Breast epithelium (tissue), 4 donors: ENCODE measurements around the gene PLCB2. TPM values are rescaled to one million over a fixed set of nuclear protein-coding genes. Genes with fewer than 3 reads are reported as not detected.

ENCODE experiments used
- DNase-seq, 2 donors: peaks; one replicate each; pipeline ENCODE4 v3.0.0-alpha.2; 2019; ENCODE audit warnings: low spot score in 2 of 2
- H3K27ac ChIP-seq, 2 donors: fragments of 200-600 bp; sonication (generic) in 1 of 2; one replicate each; pipeline ENCODE4 v1.5.1; 2016 to 2019; ENCODE audit warnings: mild to moderate bottlenecking in 1 of 2
- H3K27me3 ChIP-seq, 2 donors: fragments of 200-600 bp; sonication (generic) in 1 of 2; one replicate each; pipeline versions ENCODE4 v1.5.1 to v1.6.0; 2017 to 2019; ENCODE audit warnings: control low read depth in 1 of 2, mild to moderate bottlenecking in 1 of 2
- H3K36me3 ChIP-seq: fragments of 200-600 bp; one replicate; pipeline ENCODE4 v1.5.1; 2019
- H3K4me1 ChIP-seq, 2 donors: fragments of 200-600 bp; sonication (generic); one replicate each; pipeline ENCODE4 v1.5.1; 2016 to 2019; ENCODE audit warnings: control low read depth in 1 of 2
- H3K4me3 ChIP-seq, 3 donors: fragments of 200-600 bp; sonication (generic); 1 replicate in 2 of 3; 2 replicates in 1 of 3; pipeline ENCODE4 v1.5.1; 2016 to 2019; ENCODE audit warnings: mild to moderate bottlenecking in 3 of 3, moderate library complexity in 2 of 3
- H3K9me3 ChIP-seq, 2 donors: fragments of 200-600 bp; sonication (generic) in 1 of 2; one replicate each; pipeline ENCODE4 v1.5.1; 2016 to 2019; ENCODE audit warnings: control low read depth in 1 of 2
- CTCF ChIP-seq, 3 donors: fragments of 450-650 bp; IDR thresholded peaks; one replicate each; pipeline ENCODE4 v1.5.1; 2016 to 2017; ENCODE audit warnings: antibody characterized with exemption in 3 of 3, mild to moderate bottlenecking in 3 of 3, moderate library complexity in 3 of 3
- POLR2A ChIP-seq: fragments of 450-650 bp; IDR thresholded peaks from one replicate; pipeline ENCODE4 v1.6.1; 2016; ENCODE audit warnings: antibody characterized with exemption, mild to moderate bottlenecking, moderate library complexity
- POLR2AphosphoS5 ChIP-seq, 3 donors: sonication (generic); formaldehyde crosslinking; IDR thresholded peaks; one replicate each; pipeline ENCODE4 v1.6.1; 2017; ENCODE audit warnings: antibody characterized with exemption in 3 of 3
- intact Hi-C: fragments of 100-400 bp; cut with DNase I; formaldehyde crosslinking; loops from one replicate; pipeline ENCODE4 v1.15.1; 2023; ENCODE audit warnings: low total_unique reads
- total RNA-seq, 3 donors: library from RNA; depleted of rRNA; stranded (reverse); fragments of >200 nt; gene quantifications; one replicate each; pipeline ENCODE4 v1.1.0, GENCODE V29; 2016

Gene PLCB2
- total RNA-seq, 3 donors from 2014 or later = 4.3 to 17.9 (median 13.6) TPM

- intact Hi-C loops = no loop called here
- TF ChIP-seq CTCF (IDR thresholded peaks at IDR 0.05) (no peak), POLR2A (no peak), POLR2AphosphoS5 (IDR thresholded peaks at IDR 0.05) (no peak)
- DNase-seq = no peak
- Histone ChIP-seq H3K4me1 (peaks cover 4 to 5% of the 10 kb centered on the region in 2 donors), H3K27ac (no peak overlapping the region), H3K36me3 (no peaks in the 10 kb centered on the region), H3K27me3 (no peaks in the 10 kb centered on the region), H3K9me3 (no peaks in the 10 kb centered on the region), H3K4me3 (no peak overlapping the region)
Observed at GRCh38 chr15:40320409-40320808, 12.7 kb upstream of the PLCB2 start.

- H3K4me1 ChIP-seq = no peaks in the 10 kb centered on the region
- TF ChIP-seq CTCF (IDR thresholded peaks at IDR 0.05) (no peak), POLR2A (no peak), POLR2AphosphoS5 (IDR thresholded peaks at IDR 0.05) (no peak)
- H3K27ac ChIP-seq = no peak overlapping the region
- no peak for DNase-seq
- no peak overlapping the region for H3K4me3 ChIP-seq
- no peaks in the 10 kb centered on the region for H3K27me3 ChIP-seq
- H3K9me3 ChIP-seq = no peaks in the 10 kb centered on the region
- intact Hi-C loops = no loop called here
- no peaks in the 10 kb centered on the region for H3K36me3 ChIP-seq
Observed at GRCh38 chr15:40317580-40317979, 9.8 kb upstream of the PLCB2 start.

- H3K4me1 ChIP-seq = no peaks in the 10 kb centered on the region
- intact Hi-C loops = no loop called here
- H3K9me3 ChIP-seq = no peaks in the 10 kb centered on the region
- H3K4me3 ChIP-seq = no peak overlapping the region
- no peak for TF ChIP-seq POLR2AphosphoS5 (IDR thresholded peaks at IDR 0.05)
- TF ChIP-seq CTCF (IDR thresholded peaks at IDR 0.05) = no peak
- no peak for TF ChIP-seq POLR2A
- DNase-seq = no peak
- no peaks in the 10 kb centered on the region for H3K36me3 ChIP-seq
- no peak overlapping the region for H3K27ac ChIP-seq
- no peaks in the 10 kb centered on the region for H3K27me3 ChIP-seq
Observed at GRCh38 chr15:40316931-40317330, 9.2 kb upstream of the PLCB2 start.

GRCh38 chr15:40314723-40315276, 7.1 kb upstream of the PLCB2 start:
- TF ChIP-seq POLR2A (no peak), CTCF (IDR thresholded peaks at IDR 0.05) (no peak), POLR2AphosphoS5 (IDR thresholded peaks at IDR 0.05) (no peak)
- no peaks in the 10 kb centered on the region for H3K9me3 ChIP-seq
- intact Hi-C loops = loop anchor here (1.0 kb wide), 1 partner anchor 17 kb away; no protein-coding TSS in a partner anchor
- no peak overlapping the region for H3K27ac ChIP-seq
- no peak overlapping the region for H3K4me3 ChIP-seq
- no peak for DNase-seq
- no peaks in the 10 kb centered on the region for H3K27me3 ChIP-seq
- no peaks in the 10 kb centered on the region for H3K4me1 ChIP-seq
- H3K36me3 ChIP-seq = no peaks in the 10 kb centered on the region

GRCh38 chr15:40313531-40314398, 6.0 kb upstream of the PLCB2 start:
- intact Hi-C loops = no loop called here
- H3K4me1 ChIP-seq = no peaks in the 10 kb centered on the region
- DNase-seq = no peak
- H3K36me3 ChIP-seq = no peaks in the 10 kb centered on the region
- TF ChIP-seq POLR2A (no peak), CTCF (IDR thresholded peaks at IDR 0.05) (no peak), POLR2AphosphoS5 (IDR thresholded peaks at IDR 0.05) (no peak)
- H3K27me3 ChIP-seq = no peaks in the 10 kb centered on the region
- no peak overlapping the region for H3K27ac ChIP-seq
- no peaks in the 10 kb centered on the region for H3K9me3 ChIP-seq
- H3K4me3 ChIP-seq = no peak overlapping the region
